Hepatocyte (in vitro differentiated cells): ENCODE results near the gene MLKL. TPM values are rescaled to one million over a fixed set of nuclear protein-coding genes. Genes with fewer than 3 reads are reported as not detected.
A peak's percentile ranks its signal among the peaks of the same experiment; 100 is the strongest.

Source experiments
- DNase-seq: peaks from one replicate; pipeline ENCODE4 v3.0.0-alpha.2; 2016; ENCODE audit warnings: low spot score
- H2AFZ ChIP-seq: fragments of 200-600 bp; sonication (generic); 2 replicates; pipeline ENCODE4 v1.6.0; 2016; ENCODE audit warnings: antibody characterized with exemption, mild to moderate bottlenecking
- H3K27ac ChIP-seq: fragments of 200-600 bp; sonication (generic); 2 replicates; pipeline ENCODE4 v1.5.1; 2016; ENCODE audit warnings: mild to moderate bottlenecking
- H3K27me3 ChIP-seq: fragments of 200-600 bp; sonication (generic); 2 replicates; pipeline ENCODE4 v1.6.1; 2016
- H3K36me3 ChIP-seq: fragments of 200-600 bp; sonication (generic); replicated peaks from 2 replicates; pipeline ENCODE4 v1.5.1; 2016; ENCODE audit warnings: low read depth; ENCODE audit not compliant: insufficient read depth
- H3K4me1 ChIP-seq: fragments of 200-600 bp; sonication (generic); 2 replicates; pipeline ENCODE4 v1.5.1; 2016; ENCODE audit warnings: mild to moderate bottlenecking, moderate library complexity; ENCODE audit not compliant: insufficient read depth
- H3K4me2 ChIP-seq: fragments of 200-600 bp; sonication (generic); 2 replicates; pipeline ENCODE4 v1.6.0; 2016
- H3K4me3 ChIP-seq: fragments of 200-600 bp; sonication (generic); 2 replicates; pipeline ENCODE4 v1.5.1; 2016; ENCODE audit warnings: mild to moderate bottlenecking
- H3K79me2 ChIP-seq: fragments of 200-600 bp; sonication (generic); 2 replicates; pipeline ENCODE4 v1.6.0; 2017; ENCODE audit warnings: mild to moderate bottlenecking
- H3K9me2 ChIP-seq: fragments of 200-600 bp; sonication (generic); replicated peaks from 2 replicates; pipeline ENCODE4 v1.6.0; 2017; ENCODE audit warnings: mild to moderate bottlenecking; ENCODE audit not compliant: insufficient read depth
- H3K9me3 ChIP-seq: fragments of 200-600 bp; sonication (generic); 2 replicates; pipeline ENCODE4 v1.5.1; 2016; ENCODE audit warnings: low read depth, mild to moderate bottlenecking
- H4K20me1 ChIP-seq: fragments of 200-600 bp; sonication (generic); 2 replicates; pipeline ENCODE4 v1.6.0; 2016; ENCODE audit warnings: mild to moderate bottlenecking; ENCODE audit not compliant: insufficient read depth, poor library complexity, severe bottlenecking
- CTCF ChIP-seq: fragments of 200-600 bp; sonication (generic); IDR thresholded peaks from 2 replicates; pipeline ENCODE4 v1.5.1; 2016; ENCODE audit warnings: antibody characterized with exemption, mild to moderate bottlenecking; ENCODE audit not compliant: poor library complexity
- EZH2 ChIP-seq: fragments of 200-600 bp; sonication (generic); IDR thresholded peaks from 2 replicates; pipeline ENCODE4 v1.6.1; 2016; ENCODE audit warnings: antibody characterized with exemption, mild to moderate bottlenecking, borderline replicate concordance
- EZH2phosphoT487 ChIP-seq: fragments of 200-600 bp; sonication (generic); IDR thresholded peaks from one replicate; pipeline ENCODE4 v1.6.1; 2018; ENCODE audit warnings: antibody characterized with exemption, mild to moderate bottlenecking, low read depth, moderate library complexity; ENCODE audit not compliant: unreplicated experiment, severe bottlenecking
- WGBS: methylation state at CpG from one replicate; pipeline ENCODE4 v1.1.6; 2016; ENCODE audit warnings: low lambda C conversion rate; ENCODE audit errors: missing lambda C conversion rate; 5-methylcytosine and 5-hydroxymethylcytosine counted together
- polyA plus RNA-seq: library from polyadenylated mRNA; unstranded; fragments of >200 nt; fragmentation: Nextera tagmentation; extraction: Ambion mirVana; gene quantifications from 2 replicates; pipeline ENCODE4 v1.2.1, GENCODE V29; 2016
- total RNA-seq: library from RNA; depleted of rRNA; stranded (reverse); fragments of >200 nt; gene quantifications from 2 replicates; pipeline ENCODE4 v1.2.3, GENCODE V29; 2014

The MLKL gene
- total RNA-seq (3.3 and 5.6 TPM in 2 replicates), polyA plus RNA-seq (0.97 and 2.8 TPM in 2 replicates)

GRCh38 chr16:74700438-74701225 is at the start of gene MLKL:
Gene MLKL, minus strand, starts transcription at chr16:74700862. Its CDS starts 5,105 bp downstream, at chr16:74695757.
- Histone ChIP-seq H3K4me1 (no peaks in the 10 kb centered on the region), H3K79me2 (no peaks in the 10 kb centered on the region), H3K9me3 (no peaks in the 10 kb centered on the region), H3K27ac (peak within 1 kb of the TSS; percentile 87), H3K27me3 (no peaks in the 10 kb centered on the region), H4K20me1 (no peaks in the 10 kb centered on the region), H3K9me2 (no peaks in the 10 kb centered on the region), H3K4me3 (peak within 1 kb of the TSS; percentile 27), H3K4me2 (peak within 1 kb of the TSS; percentile 85), H3K36me3 (no peaks in the 10 kb centered on the region), H2AFZ (peak within 1 kb of the TSS; percentile 87)
- DNase-seq: peak; percentile 58
- no peak for TF ChIP-seq CTCF
- no peak for TF ChIP-seq EZH2phosphoT487
- TF ChIP-seq EZH2: no peak
- 22% methylated on average over 35 of the region's 35 CpGs for WGBS

DNA sequence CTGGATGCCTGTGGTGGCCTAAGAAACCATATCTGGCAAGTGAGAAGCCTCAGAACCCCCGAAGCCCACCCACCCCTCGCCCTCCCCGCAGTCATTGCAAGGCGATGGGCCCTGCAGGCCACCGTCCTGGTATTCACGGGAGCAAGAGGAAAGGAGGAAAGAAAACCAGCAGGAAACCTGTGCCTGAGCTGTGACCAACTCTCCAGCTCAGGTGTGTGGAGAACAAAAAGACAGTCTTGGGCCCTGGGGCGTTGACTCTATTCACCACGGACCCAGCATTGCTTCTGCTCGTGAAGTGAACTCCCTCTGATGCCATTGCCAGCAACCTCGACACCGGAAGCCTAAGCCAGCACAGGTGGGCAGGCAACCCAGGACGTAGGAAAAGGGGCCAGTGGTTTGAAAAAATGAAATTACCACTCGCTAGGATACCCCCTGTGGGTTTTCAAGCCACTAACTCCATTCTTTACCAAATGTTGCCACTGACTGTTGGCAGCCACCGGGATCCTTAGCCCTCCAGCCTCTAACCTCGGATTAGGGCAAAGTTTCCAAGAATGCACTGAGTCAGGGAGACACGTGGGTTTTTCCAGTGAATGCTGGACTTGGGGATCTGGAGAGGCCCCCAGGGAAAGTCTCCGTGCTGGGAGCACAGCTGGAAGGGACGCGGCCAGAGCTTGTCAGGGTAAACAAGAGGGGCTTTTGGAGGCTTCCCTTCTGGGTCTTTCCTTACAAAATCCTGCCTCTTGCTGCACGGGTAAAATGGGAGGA is 48.8 kb upstream of the MLKL start:
- Histone ChIP-seq H3K9me2 (no peaks in the 10 kb centered on the region), H3K27ac (no peak overlapping the region), H3K9me3 (no peaks in the 10 kb centered on the region), H3K79me2 (no peaks in the 10 kb centered on the region), H3K4me1 (peaks cover under 1% of the 10 kb centered on the region), H3K4me2 (no peak overlapping the region), H4K20me1 (no peaks in the 10 kb centered on the region), H3K27me3 (no peaks in the 10 kb centered on the region), H3K4me3 (no peak overlapping the region), H3K36me3 (no peaks in the 10 kb centered on the region), H2AFZ (no peak overlapping the region)
- 54% methylated on average over 20 of the region's 20 CpGs for WGBS
- no peak for DNase-seq
- TF ChIP-seq EZH2phosphoT487: no peak
- TF ChIP-seq CTCF: no peak
- no peak for TF ChIP-seq EZH2

DNA sequence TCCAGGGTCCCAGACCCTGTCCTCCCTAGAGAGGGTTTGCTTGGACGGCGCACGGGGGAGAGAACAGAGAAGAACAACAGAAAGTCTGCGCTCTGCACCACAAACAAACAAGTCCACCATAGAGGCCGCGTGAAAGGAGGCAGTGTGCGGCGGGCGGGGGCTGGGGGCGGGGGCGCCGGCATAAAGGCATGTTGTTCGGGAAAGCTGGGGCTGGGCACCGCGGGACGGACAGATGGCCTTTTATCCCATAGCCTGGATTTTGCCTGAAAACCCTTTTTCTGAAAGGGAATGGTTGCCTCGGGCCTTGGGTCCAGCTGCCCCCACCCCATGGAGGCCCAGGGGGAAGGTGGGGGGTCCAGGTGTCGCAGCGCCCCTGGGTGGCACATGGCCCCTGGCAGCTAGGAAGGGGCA is 48.0 kb upstream of the MLKL start:
- H2AFZ ChIP-seq: no peak overlapping the region
- 95% methylated on average over 11 of the region's 19 CpGs for WGBS
- no peaks in the 10 kb centered on the region for H3K9me2 ChIP-seq
- H3K4me3 ChIP-seq: no peak overlapping the region
- H3K4me1 ChIP-seq: peaks cover 8% of the 10 kb centered on the region
- H3K79me2 ChIP-seq: no peaks in the 10 kb centered on the region
- H4K20me1 ChIP-seq: no peaks in the 10 kb centered on the region
- no peak overlapping the region for H3K4me2 ChIP-seq
- TF ChIP-seq CTCF (no peak), EZH2 (no peak), EZH2phosphoT487 (no peak)
- H3K9me3 ChIP-seq: no peaks in the 10 kb centered on the region
- H3K27me3 ChIP-seq: no peaks in the 10 kb centered on the region
- H3K27ac ChIP-seq: no peak overlapping the region
- no peak for DNase-seq
- no peaks in the 10 kb centered on the region for H3K36me3 ChIP-seq
